H9 (cell line): ENCODE data around the gene CENPH. TPM values are rescaled to one million over a fixed set of nuclear protein-coding genes. Genes with fewer than 3 reads are reported as not detected.

Source experiments
- DNase-seq: peaks from one replicate; pipeline ENCODE4 v3.0.0-alpha.2; 2017
- H2AFZ ChIP-seq: one replicate; pipeline ENCODE4 v1.6.1; 2013; ENCODE audit warnings: mild to moderate bottlenecking, low read length, control low read depth, moderate library complexity
- H2AK5ac ChIP-seq: 2 replicates; pipeline ENCODE4 v1.6.1; 2013; ENCODE audit warnings: low read length, control low read depth, mixed read lengths; ENCODE audit not compliant: insufficient read length
- H2BK120ac ChIP-seq: one replicate; pipeline ENCODE4 v1.6.1; 2013; ENCODE audit warnings: low read depth, mild to moderate bottlenecking, low read length, control low read depth, inconsistent platforms; ENCODE audit not compliant: poor library complexity, severe bottlenecking
- H2BK12ac ChIP-seq: 2 replicates; pipeline ENCODE4 v1.6.1; 2013; ENCODE audit warnings: low read length, control low read depth, mixed read lengths, low read depth; ENCODE audit not compliant: insufficient read length
- H2BK15ac ChIP-seq: 2 replicates; pipeline ENCODE4 v1.6.1; 2013; ENCODE audit warnings: low read depth, low read length, control low read depth
- H2BK20ac ChIP-seq: one replicate; pipeline ENCODE4 v1.6.1; 2013; ENCODE audit warnings: low read depth, mild to moderate bottlenecking, low read length, control low read depth, inconsistent platforms; ENCODE audit not compliant: poor library complexity, severe bottlenecking
- H2BK5ac ChIP-seq: 2 replicates; pipeline ENCODE4 v1.6.1; 2013; ENCODE audit warnings: low read length, control low read depth, mixed read lengths; ENCODE audit not compliant: insufficient read length
- H3K14ac ChIP-seq: 2 replicates; pipeline ENCODE4 v1.6.1; 2013; ENCODE audit warnings: low read length, control low read depth; ENCODE audit not compliant: insufficient read depth
- H3K18ac ChIP-seq: 2 replicates; pipeline ENCODE4 v1.6.1; 2013; ENCODE audit warnings: low read depth, mild to moderate bottlenecking, mixed read lengths, low read length, control low read depth; ENCODE audit not compliant: insufficient read length
- H3K23ac ChIP-seq: 2 replicates; pipeline ENCODE4 v1.6.1; 2013; ENCODE audit warnings: low read length, control low read depth, mixed read lengths, low read depth; ENCODE audit not compliant: insufficient read length
- H3K23me2 ChIP-seq: 2 replicates; pipeline ENCODE4 v1.6.1; 2013; ENCODE audit warnings: low read depth, mild to moderate bottlenecking, mixed read lengths, low read length, control low read depth; ENCODE audit not compliant: insufficient read length, poor library complexity, severe bottlenecking
- H3K27ac ChIP-seq: 2 replicates; pipeline ENCODE4 v1.5.1; 2013; ENCODE audit warnings: low read length, control low read depth, mixed read lengths, low read depth; ENCODE audit not compliant: insufficient read length
- H3K27me3 ChIP-seq: 2 replicates; pipeline ENCODE4 v1.6.1; 2013; ENCODE audit warnings: low read length, control low read depth, inconsistent platforms; ENCODE audit not compliant: insufficient read depth
- H3K4ac ChIP-seq: 2 replicates; pipeline ENCODE4 v1.6.1; 2013; ENCODE audit warnings: low read depth, mild to moderate bottlenecking, control low read depth, inconsistent platforms, low read length, moderate library complexity
- H3K4me1 ChIP-seq: 2 replicates; pipeline ENCODE4 v1.6.1; 2013; ENCODE audit warnings: low read length, control low read depth, inconsistent platforms; ENCODE audit not compliant: insufficient read depth
- H3K4me2 ChIP-seq: 2 replicates; pipeline ENCODE4 v1.6.1; 2013; ENCODE audit warnings: low read length, control low read depth, mixed read lengths; ENCODE audit not compliant: insufficient read length, insufficient read depth
- H3K56ac ChIP-seq: 2 replicates; pipeline ENCODE4 v1.6.1; 2013; ENCODE audit warnings: low read depth, mild to moderate bottlenecking, mixed read lengths, low read length, control low read depth; ENCODE audit not compliant: insufficient read length
- H3K79me1 ChIP-seq: 2 replicates; pipeline ENCODE4 v1.6.1; 2013; ENCODE audit warnings: low read depth, mild to moderate bottlenecking, moderate library complexity, low read length, control low read depth, inconsistent platforms; ENCODE audit not compliant: insufficient read depth, poor library complexity, severe bottlenecking
- H3K79me2 ChIP-seq: 2 replicates; pipeline ENCODE4 v1.6.1; 2013; ENCODE audit warnings: low read length, control low read depth, inconsistent platforms; ENCODE audit not compliant: insufficient read depth
- H3K9ac ChIP-seq: 2 replicates; pipeline ENCODE4 v1.6.1; 2013; ENCODE audit warnings: low read length, control low read depth, mixed read lengths; ENCODE audit not compliant: insufficient read length; ENCODE audit errors: extremely low read depth
- H3K9me3 ChIP-seq: one replicate; pipeline ENCODE4 v1.6.1; 2013; ENCODE audit warnings: low read depth, low read length, inconsistent platforms; ENCODE audit not compliant: control insufficient read depth
- H3T11ph ChIP-seq: one replicate; pipeline ENCODE4 v1.6.1; 2013; ENCODE audit warnings: mild to moderate bottlenecking, low read length, control low read depth, inconsistent platforms
- H4K20me1 ChIP-seq: one replicate; pipeline ENCODE4 v1.6.1; 2013; ENCODE audit not compliant: control insufficient read depth, insufficient read length, insufficient read depth
- H4K5ac ChIP-seq: 2 replicates; pipeline ENCODE4 v1.6.1; 2013; ENCODE audit warnings: low read depth, mild to moderate bottlenecking, mixed read lengths, low read length, control low read depth; ENCODE audit not compliant: insufficient read length
- H4K8ac ChIP-seq: replicated peaks from 2 replicates; pipeline ENCODE4 v1.6.1; 2013; ENCODE audit warnings: low read length, control low read depth, mixed read lengths, low read depth; ENCODE audit not compliant: insufficient read length
- H4K91ac ChIP-seq: 2 replicates; pipeline ENCODE4 v1.6.1; 2013; ENCODE audit warnings: low read depth, mild to moderate bottlenecking, moderate library complexity, mixed read lengths, low read length, control low read depth; ENCODE audit not compliant: insufficient read length
- H3K27ac Mint-ChIP-seq, 3 experiments: 2 replicates in 2 of 3; 3 replicates in 1 of 3; pipeline ENCODE4 v1.8.0; 2020 to 2021; ENCODE audit warnings: mixed read lengths in 3 of 3, mild to moderate bottlenecking in 1 of 3, moderate library complexity in 1 of 3
- H3K27me3 Mint-ChIP-seq: 2 replicates; pipeline ENCODE4 v1.8.0; 2021; ENCODE audit warnings: low read depth, mild to moderate bottlenecking, moderate library complexity, mixed read lengths
- H3K36me3 Mint-ChIP-seq, 3 experiments: 2 replicates in 2 of 3; 3 replicates in 1 of 3; pipeline ENCODE4 v1.8.0; 2020 to 2021; ENCODE audit warnings: low read depth in 3 of 3, mixed read lengths in 3 of 3; ENCODE audit not compliant: insufficient read depth in 1 of 3
- H3K4me1 Mint-ChIP-seq, 2 experiments: 2 replicates each; pipeline ENCODE4 v1.8.0; 2020; ENCODE audit warnings: mixed read lengths in 2 of 2
- H3K4me3 Mint-ChIP-seq, 2 experiments: 2 replicates in 1 of 2; 3 replicates in 1 of 2; pipeline ENCODE4 v1.8.0; 2020 to 2021; ENCODE audit warnings: mild to moderate bottlenecking in 2 of 2, mixed read lengths in 2 of 2, moderate library complexity in 1 of 2
- H3K9me3 Mint-ChIP-seq, 2 experiments: 2 replicates in 1 of 2; 3 replicates in 1 of 2; pipeline ENCODE4 v1.8.0; 2020; ENCODE audit warnings: mild to moderate bottlenecking in 2 of 2, mixed read lengths in 2 of 2, moderate library complexity in 1 of 2
- WGBS: extraction: QIAGEN DNeasy Blood & Tissue Kit; methylation state at CpG from one replicate; pipeline ENCODE4 v1.1.7; 2013; ENCODE audit warnings: missing lambda C conversion rate, low lambda C conversion rate, mixed read lengths; ENCODE audit not compliant: insufficient read length; ENCODE audit errors: extremely low coverage; 5-methylcytosine and 5-hydroxymethylcytosine counted together
- total RNA-seq: library from RNA; stranded (reverse); gene quantifications from 2 replicates; pipeline ENCODE4 v1.2.1, GENCODE V29; 2021
- TF ChIP-seq, protein P1 (sequence below): fragments of 200-600 bp; sonication (generic); conservative IDR thresholded peaks from 3 replicates; pipeline ENCODE4 v1.8.0; 2021; ENCODE audit warnings: antibody characterized with exemption, mild to moderate bottlenecking

The CENPH gene
- total RNA-seq, 1 experiment from 2014 or later: 82.8 TPM

DNA sequence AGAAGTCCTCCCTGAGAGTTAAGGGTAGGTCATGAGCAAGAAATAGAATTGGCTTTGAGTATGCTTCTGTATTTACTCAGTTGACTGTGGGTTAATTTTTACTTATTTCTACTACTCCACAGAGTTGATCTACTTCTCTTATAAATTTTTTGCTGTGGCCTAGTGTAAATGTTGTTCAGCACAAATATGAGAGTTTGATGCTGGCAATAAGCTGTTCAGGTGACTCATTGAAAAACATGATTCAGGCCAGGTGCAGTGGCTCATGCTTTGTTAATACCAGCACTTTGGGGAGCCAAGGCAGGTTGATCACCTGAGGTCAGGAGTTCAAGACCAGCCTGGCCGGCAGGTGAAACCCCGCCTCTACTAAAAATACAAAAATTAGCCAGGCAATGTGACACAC lies 40.8 kb downstream of the CENPH start:
- no peak overlapping the region for H2BK120ac ChIP-seq
- Mint-ChIP-seq H3K9me3 (no peaks in the 10 kb centered on the region), H3K4me3 (no peak overlapping the region), H3K4me1 (peaks cover 6 to 7% of the 10 kb centered on the region in 2 experiments; a peak in 3 of 4 replicates), H3K36me3 (peaks cover 7 to 25% (median 23%) of the 10 kb centered on the region in 3 experiments; a peak in 5 of 7 replicates), H3K27me3 (no peaks in the 10 kb centered on the region), H3K27ac (no peak overlapping the region)
- H3K18ac ChIP-seq: no peak overlapping the region
- no peak overlapping the region for H4K91ac ChIP-seq
- no peak overlapping the region for H3K27ac ChIP-seq
- no peaks in the 10 kb centered on the region for H3K9me3 ChIP-seq
- H3K23me2 ChIP-seq: no peaks in the 10 kb centered on the region
- TF ChIP-seq, protein P1, sequence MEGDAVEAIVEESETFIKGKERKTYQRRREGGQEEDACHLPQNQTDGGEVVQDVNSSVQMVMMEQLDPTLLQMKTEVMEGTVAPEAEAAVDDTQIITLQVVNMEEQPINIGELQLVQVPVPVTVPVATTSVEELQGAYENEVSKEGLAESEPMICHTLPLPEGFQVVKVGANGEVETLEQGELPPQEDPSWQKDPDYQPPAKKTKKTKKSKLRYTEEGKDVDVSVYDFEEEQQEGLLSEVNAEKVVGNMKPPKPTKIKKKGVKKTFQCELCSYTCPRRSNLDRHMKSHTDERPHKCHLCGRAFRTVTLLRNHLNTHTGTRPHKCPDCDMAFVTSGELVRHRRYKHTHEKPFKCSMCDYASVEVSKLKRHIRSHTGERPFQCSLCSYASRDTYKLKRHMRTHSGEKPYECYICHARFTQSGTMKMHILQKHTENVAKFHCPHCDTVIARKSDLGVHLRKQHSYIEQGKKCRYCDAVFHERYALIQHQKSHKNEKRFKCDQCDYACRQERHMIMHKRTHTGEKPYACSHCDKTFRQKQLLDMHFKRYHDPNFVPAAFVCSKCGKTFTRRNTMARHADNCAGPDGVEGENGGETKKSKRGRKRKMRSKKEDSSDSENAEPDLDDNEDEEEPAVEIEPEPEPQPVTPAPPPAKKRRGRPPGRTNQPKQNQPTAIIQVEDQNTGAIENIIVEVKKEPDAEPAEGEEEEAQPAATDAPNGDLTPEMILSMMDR: no peak
- no peak overlapping the region for H3K4ac ChIP-seq
- H2BK12ac ChIP-seq: no peak overlapping the region
- no peak overlapping the region for H3K14ac ChIP-seq
- no peak overlapping the region for H4K5ac ChIP-seq
- no peak overlapping the region for H2AFZ ChIP-seq
- no peak overlapping the region for H2BK20ac ChIP-seq
- no peak overlapping the region for H3T11ph ChIP-seq
- no peaks in the 10 kb centered on the region for H4K20me1 ChIP-seq
- H4K8ac ChIP-seq: no peak overlapping the region
- H3K4me2 ChIP-seq: no peak overlapping the region
- H3K4me1 ChIP-seq: no peaks in the 10 kb centered on the region
- H3K23ac ChIP-seq: no peak overlapping the region
- H3K9ac ChIP-seq: no peak overlapping the region
- H2BK15ac ChIP-seq: no peak overlapping the region
- no peak overlapping the region for H2AK5ac ChIP-seq
- no peak overlapping the region for H2BK5ac ChIP-seq
- no peaks in the 10 kb centered on the region for H3K79me1 ChIP-seq
- H3K56ac ChIP-seq: no peak overlapping the region
- no peaks in the 10 kb centered on the region for H3K27me3 ChIP-seq
- no CpG with 5 or more reads among the region's 2 CpGs for WGBS
- H3K79me2 ChIP-seq: no peaks in the 10 kb centered on the region
- DNase-seq: no peak
